CD4-positive, alpha-beta T cell (primary cell): ENCODE data around the gene ZNF438. TPM values are rescaled to one million over a fixed set of nuclear protein-coding genes. Genes with fewer than 3 reads are reported as not detected.

Experiments
- ATAC-seq: fragments of 200-7000 bp; cut with Tn5 transposase; one replicate; pipeline ENCODE4 v1.10.0; 2022; ENCODE audit warnings: mild to moderate bottlenecking; ENCODE audit not compliant: poor library complexity
- CTCF ChIA-PET: fragments of 350-600 bp; sonication (Branson Sonifier 250); formaldehyde crosslinking; loops from one replicate; lab custom pipeline; 2021; ENCODE audit warnings: antibody characterized with exemption, inconsistent platforms; lab: Charles Lee
- POLR2A ChIA-PET: fragments of 350-600 bp; sonication (Branson Sonifier 250); formaldehyde crosslinking; loops from one replicate; lab custom pipeline; 2021; ENCODE audit warnings: antibody characterized with exemption, inconsistent platforms; lab: Charles Lee
- DNase-seq, 14 experiments: peaks; one replicate each; pipeline ENCODE4 v3.0.0-alpha.2; 2013 to 2020; ENCODE audit warnings: mixed read lengths in 2 of 14
- H3K27ac ChIP-seq, 2 donors: one replicate each; pipeline versions ENCODE4 v1.5.1 to v1.7.0; 2013; ENCODE audit warnings: low read length in 2 of 2, low read depth in 1 of 2, mild to moderate bottlenecking in 1 of 2
- H3K27me3 ChIP-seq, 2 experiments: 1 replicate in 1 of 2; 2 replicates in 1 of 2; pipeline versions ENCODE4 v1.6.1 to v1.7.0; 2013; ENCODE audit warnings: low read length in 2 of 2, control low read depth in 1 of 2, mild to moderate bottlenecking in 1 of 2, moderate library complexity in 1 of 2; ENCODE audit not compliant: insufficient read depth in 2 of 2, control insufficient read depth in 1 of 2
- H3K36me3 ChIP-seq: one replicate; pipeline ENCODE4 v1.6.1; 2013; ENCODE audit warnings: low read length, control low read depth; ENCODE audit not compliant: insufficient read depth
- H3K4me1 ChIP-seq: one replicate; pipeline ENCODE4 v1.6.1; 2013; ENCODE audit warnings: low read length, control low read depth; ENCODE audit not compliant: insufficient read depth
- H3K4me3 ChIP-seq: one replicate; pipeline ENCODE4 v1.5.1; 2013; ENCODE audit warnings: mild to moderate bottlenecking, low read length, moderate library complexity
- H3K9me3 ChIP-seq, 2 experiments: 1 replicate in 1 of 2; 2 replicates in 1 of 2; pipeline versions ENCODE4 v1.6.1 to v1.7.0; 2013; ENCODE audit warnings: low read length in 2 of 2, mild to moderate bottlenecking in 2 of 2, control low read depth in 1 of 2, moderate library complexity in 1 of 2; ENCODE audit not compliant: control insufficient read depth in 1 of 2, insufficient read depth in 1 of 2
- H3K27ac Mint-ChIP-seq: one replicate; pipeline ENCODE4 v1.8.0; 2020; ENCODE audit warnings: mixed read lengths
- H3K27me3 Mint-ChIP-seq: one replicate; pipeline ENCODE4 v1.8.0; 2021; ENCODE audit warnings: mixed read lengths
- H3K36me3 Mint-ChIP-seq: one replicate; pipeline ENCODE4 v1.8.0; 2021; ENCODE audit warnings: low read depth, mixed read lengths
- H3K4me1 Mint-ChIP-seq: one replicate; pipeline ENCODE4 v1.8.0; 2021; ENCODE audit warnings: low read depth, mixed read lengths
- H3K4me3 Mint-ChIP-seq: one replicate; pipeline ENCODE4 v1.8.0; 2020; ENCODE audit warnings: mild to moderate bottlenecking, mixed read lengths
- H3K9me3 Mint-ChIP-seq: one replicate; pipeline ENCODE4 v1.8.0; 2020; ENCODE audit warnings: mixed read lengths
- CTCF ChIP-seq: fragments of 200-600 bp; IDR thresholded peaks from one replicate; pipeline ENCODE4 v1.8.0; 2022; ENCODE audit warnings: antibody characterized with exemption, mild to moderate bottlenecking
- intact Hi-C, 2 experiments: fragments of 100-400 bp; cut with DNase I in 1 of 2; cut with micrococcal nuclease in 1 of 2; formaldehyde crosslinking; loops; one replicate each; pipeline versions ENCODE4 v1.15.1 to v1.9.0; 2023 to 2025; cut with DNase I, micrococcal nuclease
- total RNA-seq, 174 experiments: library from RNA in 2 of 174; stranded (reverse) in 2 of 174; gene quantifications; one replicate each; pipeline ENCODE4 v1.2.3 and lab custom pipeline; 2021 to 2026

The ZNF438 gene
- total RNA-seq, 2 experiments from 2014 or later, result 1.9 to 2.0 TPM

GRCh38 chr10:31070691-31071090 is 39.0 kb upstream of the ZNF438 start:
- Mint-ChIP-seq H3K36me3 (no peaks in the 10 kb centered on the region), H3K4me1 (no peaks in the 10 kb centered on the region), H3K4me3 (no peak overlapping the region), H3K27me3 (peaks cover 25% of the 10 kb centered on the region), H3K9me3 (no peaks in the 10 kb centered on the region), H3K27ac (no peak overlapping the region)
- ChIA-PET CTCF (no interaction called here), POLR2A (no interaction called here)
- intact Hi-C loops, result no loop called here
- Histone ChIP-seq H3K4me3 (no peak overlapping the region), H3K4me1 (no peaks in the 10 kb centered on the region), H3K27me3 (peaks cover 3 to 8% of the 10 kb centered on the region in 2 experiments), H3K9me3 (no peaks in the 10 kb centered on the region), H3K36me3 (no peaks in the 10 kb centered on the region), H3K27ac (no peak overlapping the region)
- DNase-seq, result no peak
- no peak for TF ChIP-seq CTCF
- no peak for ATAC-seq

- ChIA-PET POLR2A (no interaction called here), CTCF (no interaction called here)
- DNase-seq, result no peak
- intact Hi-C loops, result no loop called here
- Mint-ChIP-seq H3K9me3 (no peaks in the 10 kb centered on the region), H3K36me3 (no peaks in the 10 kb centered on the region), H3K27ac (no peak overlapping the region), H3K4me1 (no peaks in the 10 kb centered on the region), H3K4me3 (no peak overlapping the region), H3K27me3 (peaks cover 31% of the 10 kb centered on the region)
- no peak overlapping the region for H3K27ac ChIP-seq
- H3K4me3 ChIP-seq, result no peak overlapping the region
- H3K9me3 ChIP-seq, result no peaks in the 10 kb centered on the region
- TF ChIP-seq CTCF, result no peak
- no peaks in the 10 kb centered on the region for H3K4me1 ChIP-seq
- no peak for ATAC-seq
- H3K36me3 ChIP-seq, result no peaks in the 10 kb centered on the region
- H3K27me3 ChIP-seq, result peaks cover 3 to 8% of the 10 kb centered on the region in 2 experiments
Observed at GRCh38 chr10:31070025-31070424, 38.4 kb upstream of the ZNF438 start.

GRCh38 chr10:31069411-31069810 is 37.7 kb upstream of the ZNF438 start:
- H3K4me3 ChIP-seq, result no peak overlapping the region
- CTCF ChIA-PET, result no interaction called here
- H3K27ac ChIP-seq, result no peak overlapping the region
- no peak for TF ChIP-seq CTCF
- H3K9me3 Mint-ChIP-seq, result no peaks in the 10 kb centered on the region
- POLR2A ChIA-PET, result no interaction called here
- no peak for DNase-seq
- intact Hi-C loops, result no loop called here
- H3K36me3 ChIP-seq, result no peaks in the 10 kb centered on the region
- no peaks in the 10 kb centered on the region for H3K9me3 ChIP-seq
- H3K36me3 Mint-ChIP-seq, result no peaks in the 10 kb centered on the region
- peaks cover 34% of the 10 kb centered on the region for H3K27me3 Mint-ChIP-seq
- H3K27me3 ChIP-seq, result peaks cover 3 to 8% of the 10 kb centered on the region in 2 experiments
- no peak overlapping the region for H3K4me3 Mint-ChIP-seq
- no peaks in the 10 kb centered on the region for H3K4me1 Mint-ChIP-seq
- no peaks in the 10 kb centered on the region for H3K4me1 ChIP-seq
- no peak overlapping the region for H3K27ac Mint-ChIP-seq
- no peak for ATAC-seq
